ENCODE data around the gene GTPBP8.

Gene GTPBP8

GRCh38 chr3:113051302-113051711, 60.5 kb downstream of the GTPBP8 start (continued):
- 0 out of 2 replicates have a peak, but pooled peaks have one; percentile 16 for TF ChIP-seq ZNF629 (tag by site-specific recombination; IDR thresholded peaks at IDR 0.05)
- 0 out of 2 replicates have a peak, but pooled peaks have one; percentile 17 for TF ChIP-seq ZEB2 (tag by site-specific recombination; IDR thresholded peaks at IDR 0.05)
- TF ChIP-seq ZNF292 (tag by site-specific recombination; IDR thresholded peaks at IDR 0.05; ENCODE audit: borderline replicate concordance, low read depth): no peak
- TF ChIP-seq ZNF354C (tag by site-specific recombination; IDR thresholded peaks at IDR 0.05; ENCODE audit: borderline replicate concordance, low read depth): no peak
- TF ChIP-seq YY1 (tag by site-specific recombination; IDR thresholded peaks at IDR 0.05): no peak
- no peak for TF ChIP-seq ZNF350 (tag by site-specific recombination; IDR thresholded peaks at IDR 0.05)
- TF ChIP-seq, protein P1, sequence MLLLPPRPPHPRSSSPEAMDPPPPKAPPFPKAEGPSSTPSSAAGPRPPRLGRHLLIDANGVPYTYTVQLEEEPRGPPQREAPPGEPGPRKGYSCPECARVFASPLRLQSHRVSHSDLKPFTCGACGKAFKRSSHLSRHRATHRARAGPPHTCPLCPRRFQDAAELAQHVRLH (tag by site-specific recombination; IDR thresholded peaks at IDR 0.05): no peak
- TF ChIP-seq ZNF624 (tag by site-specific recombination; IDR thresholded peaks at IDR 0.05): no peak
- TF ChIP-seq GLI2 (tag by site-specific recombination; IDR thresholded peaks at IDR 0.05; ENCODE audit: borderline replicate concordance, low read depth): no peak
- TF ChIP-seq, protein P2, sequence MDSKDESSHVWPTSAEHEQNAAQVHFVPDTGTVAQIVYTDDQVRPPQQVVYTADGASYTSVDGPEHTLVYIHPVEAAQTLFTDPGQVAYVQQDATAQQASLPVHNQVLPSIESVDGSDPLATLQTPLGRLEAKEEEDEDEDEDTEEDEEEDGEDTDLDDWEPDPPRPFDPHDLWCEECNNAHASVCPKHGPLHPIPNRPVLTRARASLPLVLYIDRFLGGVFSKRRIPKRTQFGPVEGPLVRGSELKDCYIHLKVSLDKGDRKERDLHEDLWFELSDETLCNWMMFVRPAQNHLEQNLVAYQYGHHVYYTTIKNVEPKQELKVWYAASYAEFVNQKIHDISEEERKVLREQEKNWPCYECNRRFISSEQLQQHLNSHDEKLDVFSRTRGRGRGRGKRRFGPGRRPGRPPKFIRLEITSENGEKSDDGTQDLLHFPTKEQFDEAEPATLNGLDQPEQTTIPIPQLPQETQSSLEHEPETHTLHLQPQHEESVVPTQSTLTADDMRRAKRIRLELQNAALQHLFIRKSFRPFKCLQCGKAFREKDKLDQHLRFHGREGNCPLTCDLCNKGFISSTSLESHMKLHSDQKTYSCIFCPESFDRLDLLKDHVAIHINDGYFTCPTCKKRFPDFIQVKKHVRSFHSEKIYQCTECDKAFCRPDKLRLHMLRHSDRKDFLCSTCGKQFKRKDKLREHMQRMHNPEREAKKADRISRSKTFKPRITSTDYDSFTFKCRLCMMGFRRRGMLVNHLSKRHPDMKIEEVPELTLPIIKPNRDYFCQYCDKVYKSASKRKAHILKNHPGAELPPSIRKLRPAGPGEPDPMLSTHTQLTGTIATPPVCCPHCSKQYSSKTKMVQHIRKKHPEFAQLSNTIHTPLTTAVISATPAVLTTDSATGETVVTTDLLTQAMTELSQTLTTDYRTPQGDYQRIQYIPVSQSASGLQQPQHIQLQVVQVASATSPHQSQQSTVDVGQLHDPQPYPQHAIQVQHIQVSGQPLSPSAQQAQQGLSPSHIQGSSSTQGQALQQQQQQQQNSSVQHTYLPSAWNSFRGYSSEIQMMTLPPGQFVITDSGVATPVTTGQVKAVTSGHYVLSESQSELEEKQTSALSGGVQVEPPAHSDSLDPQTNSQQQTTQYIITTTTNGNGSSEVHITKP (tag by site-specific recombination; IDR thresholded peaks at IDR 0.05): peak; percentile 36; the same call in 1 of the 2 replicates
- TF ChIP-seq ZNF621 (tag by site-specific recombination; IDR thresholded peaks at IDR 0.05): no peak
- TF ChIP-seq KLF9 (tag by site-specific recombination; IDR thresholded peaks at IDR 0.05; ENCODE audit: low read depth): no peak
- TF ChIP-seq ZNF394 (tag by site-specific recombination; IDR thresholded peaks at IDR 0.05; ENCODE audit: borderline replicate concordance): no peak
- no peak for TF ChIP-seq ZNF670 (tag by site-specific recombination; IDR thresholded peaks at IDR 0.05; ENCODE audit: low read depth)
- no peak for TF ChIP-seq ZNF146 (tag by site-specific recombination; IDR thresholded peaks at IDR 0.05)
- no peak for TF ChIP-seq KLF7 (tag by site-specific recombination; IDR thresholded peaks at IDR 0.05; ENCODE audit: borderline replicate concordance)
- TF ChIP-seq ZNF335 (tag by site-specific recombination; conservative IDR thresholded peaks at IDR 0.05): peak; percentile 20; the same call in 1 of the 2 replicates
- TF ChIP-seq SP7 (tag by site-specific recombination; IDR thresholded peaks at IDR 0.05): peak; percentile 32; the same call in 1 of the 2 replicates
- TF ChIP-seq ZNF660 (tag by site-specific recombination; IDR thresholded peaks at IDR 0.05): 0 out of 2 replicates have a peak, but pooled peaks have one; percentile 43
- TF ChIP-seq ZNF654 (tag by site-specific recombination; IDR thresholded peaks at IDR 0.05; ENCODE audit: low read depth): peak; percentile 87
- TF ChIP-seq HOXD13 (CRISPR knock-in tag; IDR thresholded peaks at IDR 0.05; ENCODE audit: borderline replicate concordance): no peak
- no peak for TF ChIP-seq ZNF37A (tag by site-specific recombination; IDR thresholded peaks at IDR 0.05)
- TF ChIP-seq, protein P3, sequence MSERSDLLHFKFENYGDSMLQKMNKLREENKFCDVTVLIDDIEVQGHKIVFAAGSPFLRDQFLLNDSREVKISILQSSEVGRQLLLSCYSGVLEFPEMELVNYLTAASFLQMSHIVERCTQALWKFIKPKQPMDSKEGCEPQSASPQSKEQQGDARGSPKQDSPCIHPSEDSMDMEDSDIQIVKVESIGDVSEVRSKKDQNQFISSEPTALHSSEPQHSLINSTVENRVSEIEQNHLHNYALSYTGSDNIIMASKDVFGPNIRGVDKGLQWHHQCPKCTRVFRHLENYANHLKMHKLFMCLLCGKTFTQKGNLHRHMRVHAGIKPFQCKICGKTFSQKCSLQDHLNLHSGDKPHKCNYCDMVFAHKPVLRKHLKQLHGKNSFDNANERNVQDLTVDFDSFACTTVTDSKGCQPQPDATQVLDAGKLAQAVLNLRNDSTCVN (tag by site-specific recombination; optimal IDR thresholded peaks at IDR 0.05): no peak
- TF ChIP-seq TRIM28 (IDR thresholded peaks at IDR 0.05; ENCODE audit: borderline replicate concordance, low read length): no peak
- peak; percentile 43; the same call in 1 of the 2 replicates for TF ChIP-seq ZNF600 (tag by site-specific recombination; IDR thresholded peaks at IDR 0.05)
- TF ChIP-seq ZNF560 (tag by site-specific recombination; IDR thresholded peaks at IDR 0.05; ENCODE audit: borderline replicate concordance): no peak
- no peak for TF ChIP-seq GFI1B (tag by site-specific recombination; IDR thresholded peaks at IDR 0.05)
- 0 out of 2 replicates have a peak, but pooled peaks have one; percentile 33 for TF ChIP-seq ZNF24 (tag by site-specific recombination; IDR thresholded peaks at IDR 0.05)
- 0 out of 2 replicates have a peak, but pooled peaks have one; percentile 35 for TF ChIP-seq ZNF2 (tag by site-specific recombination; IDR thresholded peaks at IDR 0.05)
- TF ChIP-seq YY2 (tag by site-specific recombination; IDR thresholded peaks at IDR 0.05): no peak
- TF ChIP-seq, protein P4, sequence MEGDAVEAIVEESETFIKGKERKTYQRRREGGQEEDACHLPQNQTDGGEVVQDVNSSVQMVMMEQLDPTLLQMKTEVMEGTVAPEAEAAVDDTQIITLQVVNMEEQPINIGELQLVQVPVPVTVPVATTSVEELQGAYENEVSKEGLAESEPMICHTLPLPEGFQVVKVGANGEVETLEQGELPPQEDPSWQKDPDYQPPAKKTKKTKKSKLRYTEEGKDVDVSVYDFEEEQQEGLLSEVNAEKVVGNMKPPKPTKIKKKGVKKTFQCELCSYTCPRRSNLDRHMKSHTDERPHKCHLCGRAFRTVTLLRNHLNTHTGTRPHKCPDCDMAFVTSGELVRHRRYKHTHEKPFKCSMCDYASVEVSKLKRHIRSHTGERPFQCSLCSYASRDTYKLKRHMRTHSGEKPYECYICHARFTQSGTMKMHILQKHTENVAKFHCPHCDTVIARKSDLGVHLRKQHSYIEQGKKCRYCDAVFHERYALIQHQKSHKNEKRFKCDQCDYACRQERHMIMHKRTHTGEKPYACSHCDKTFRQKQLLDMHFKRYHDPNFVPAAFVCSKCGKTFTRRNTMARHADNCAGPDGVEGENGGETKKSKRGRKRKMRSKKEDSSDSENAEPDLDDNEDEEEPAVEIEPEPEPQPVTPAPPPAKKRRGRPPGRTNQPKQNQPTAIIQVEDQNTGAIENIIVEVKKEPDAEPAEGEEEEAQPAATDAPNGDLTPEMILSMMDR (tag by site-specific recombination; IDR thresholded peaks at IDR 0.05): peak; percentile 66; the same call in 1 of the 2 replicates
- TF ChIP-seq TCF7L2 (IDR thresholded peaks at IDR 0.05; ENCODE audit: borderline replicate concordance, low read depth, low read length): no peak
- no peak for TF ChIP-seq RBAK (tag by site-specific recombination; IDR thresholded peaks at IDR 0.05)

All from HEK293 (cell line).